A549 (cell line): ENCODE measurements around the gene ENTPD2.

ENCODE experiments used
- CHD2 ChIP-seq: fragments of 150-350 bp; IDR thresholded peaks from 2 replicates; pipeline ENCODE4 v1.6.1; 2014; ENCODE audit warnings: low read length; ENCODE audit not compliant: partially characterized antibody
- CTCF ChIP-seq: fragments of >200 bp; sonication (Bioruptor Twin); formaldehyde crosslinking; IDR thresholded peaks from 3 replicates; pipeline ENCODE4 v1.5.1; 2016
- EP300 ChIP-seq, 2 experiments: fragments of >200 bp; sonication (Bioruptor Twin); formaldehyde crosslinking; IDR thresholded peaks; 2 replicates in 1 of 2; 3 replicates in 1 of 2; pipeline ENCODE4 v1.6.1; 2016 to 2017
- FOSB ChIP-seq: fragments of 250-450 bp; sonication (Bioruptor Pico); IDR thresholded peaks from 2 replicates; pipeline ENCODE4 v1.5.0; 2020; ENCODE audit warnings: mild to moderate bottlenecking, moderate library complexity
- MAX ChIP-seq: IDR thresholded peaks from 2 replicates; pipeline ENCODE4 v1.6.1; 2012
- REST ChIP-seq: fragments of 200-600 bp; sonication (generic); IDR thresholded peaks from 2 replicates; pipeline ENCODE4 v1.6.1; 2016; ENCODE audit warnings: antibody characterized with exemption, mild to moderate bottlenecking, moderate library complexity
- USF2 ChIP-seq: fragments of 450-650 bp; IDR thresholded peaks from 2 replicates; pipeline ENCODE4 v1.6.1; 2014; ENCODE audit warnings: antibody characterized with exemption

GRCh38 chr9:137042751-137043727, 10.8 kb downstream of the ENTPD2 start:
- TF ChIP-seq REST = no peak
- no peak for TF ChIP-seq EP300 (IDR thresholded peaks at IDR 0.05)
- TF ChIP-seq MAX = no peak
- no peak for TF ChIP-seq USF2
- TF ChIP-seq CTCF = no peak
- TF ChIP-seq CHD2 = no peak
- no peak for TF ChIP-seq FOSB (CRISPR knock-in tag)
